C4-2B (cell line): ENCODE measurements around the gene CEACAM19.

Source experiments
- H3K27ac ChIP-seq: fragments of 450-650 bp; 2 replicates; pipeline ENCODE4 v1.5.1; 2017
- ZFX ChIP-seq: fragments of 450-650 bp; IDR thresholded peaks from 2 replicates; pipeline ENCODE4 v1.6.1; 2017
- TF ChIP-seq, protein P1 (sequence below): fragments of 450-650 bp; conservative IDR thresholded peaks from 2 replicates; pipeline ENCODE4 v1.5.1; 2017; ENCODE audit warnings: mild to moderate bottlenecking

Gene CEACAM19

GRCh38 chr19:44687888-44688287 lies 16.6 kb downstream of the CEACAM19 start:
- no peak overlapping the region for H3K27ac ChIP-seq
- TF ChIP-seq, protein P1, sequence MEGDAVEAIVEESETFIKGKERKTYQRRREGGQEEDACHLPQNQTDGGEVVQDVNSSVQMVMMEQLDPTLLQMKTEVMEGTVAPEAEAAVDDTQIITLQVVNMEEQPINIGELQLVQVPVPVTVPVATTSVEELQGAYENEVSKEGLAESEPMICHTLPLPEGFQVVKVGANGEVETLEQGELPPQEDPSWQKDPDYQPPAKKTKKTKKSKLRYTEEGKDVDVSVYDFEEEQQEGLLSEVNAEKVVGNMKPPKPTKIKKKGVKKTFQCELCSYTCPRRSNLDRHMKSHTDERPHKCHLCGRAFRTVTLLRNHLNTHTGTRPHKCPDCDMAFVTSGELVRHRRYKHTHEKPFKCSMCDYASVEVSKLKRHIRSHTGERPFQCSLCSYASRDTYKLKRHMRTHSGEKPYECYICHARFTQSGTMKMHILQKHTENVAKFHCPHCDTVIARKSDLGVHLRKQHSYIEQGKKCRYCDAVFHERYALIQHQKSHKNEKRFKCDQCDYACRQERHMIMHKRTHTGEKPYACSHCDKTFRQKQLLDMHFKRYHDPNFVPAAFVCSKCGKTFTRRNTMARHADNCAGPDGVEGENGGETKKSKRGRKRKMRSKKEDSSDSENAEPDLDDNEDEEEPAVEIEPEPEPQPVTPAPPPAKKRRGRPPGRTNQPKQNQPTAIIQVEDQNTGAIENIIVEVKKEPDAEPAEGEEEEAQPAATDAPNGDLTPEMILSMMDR, result no peak
- no peak for TF ChIP-seq ZFX

DNA sequence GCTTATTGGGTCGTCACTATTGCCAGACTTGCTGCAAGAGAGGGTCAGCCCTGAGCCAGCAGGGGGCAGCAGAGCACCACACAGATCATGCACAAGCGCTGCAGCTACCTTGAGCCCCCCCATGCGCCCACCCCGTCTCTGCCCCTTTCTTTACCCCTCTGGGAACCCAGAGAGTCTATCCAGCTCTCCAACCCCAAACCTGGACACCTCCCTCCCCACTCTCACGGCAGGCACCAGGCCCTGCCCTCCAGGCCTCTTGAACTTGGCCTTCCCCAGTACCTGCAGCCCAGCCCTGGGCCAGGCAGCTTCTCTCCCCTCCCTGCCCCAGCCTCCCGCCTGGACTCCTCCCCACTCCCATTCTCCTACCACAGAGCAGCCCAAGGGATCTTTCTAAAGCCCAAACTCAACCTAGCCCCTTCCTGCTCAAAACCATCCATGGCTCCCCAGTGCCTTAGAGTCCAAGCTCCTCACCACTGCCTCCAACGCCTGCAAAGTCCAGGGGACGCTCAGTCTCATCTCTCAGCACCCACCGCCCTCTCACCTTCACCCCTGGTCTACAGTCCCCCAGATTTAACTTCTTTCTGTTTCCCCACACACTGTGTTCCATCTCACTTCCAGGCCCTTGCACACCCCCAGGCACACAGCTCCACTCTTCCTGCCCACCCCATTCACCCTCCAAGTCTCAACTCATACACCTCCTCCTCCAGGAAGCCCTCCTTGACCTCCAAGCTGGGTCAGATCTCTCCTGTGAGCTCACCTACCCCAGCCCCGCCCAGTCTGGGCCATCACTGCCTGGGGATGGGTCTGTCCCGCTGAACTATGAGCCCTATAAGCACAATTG lies 18.2 kb downstream of the CEACAM19 start:
- TF ChIP-seq, protein P1, result peak; percentile 80
- no peak for TF ChIP-seq ZFX

DNA sequence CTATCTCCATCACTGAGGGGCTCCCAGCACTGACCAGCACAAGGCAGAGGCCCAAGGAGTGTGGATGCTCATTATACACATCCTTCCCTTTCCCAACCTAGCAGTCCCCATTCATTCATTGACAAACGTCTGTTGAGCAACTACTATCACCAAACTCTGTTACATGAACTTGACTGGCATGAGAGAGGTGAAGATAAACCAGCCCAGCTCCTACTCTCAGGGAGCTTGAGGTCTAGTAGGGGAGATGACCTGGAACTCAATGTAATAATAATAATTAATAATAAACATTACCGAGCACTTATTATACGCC lies 18.8 kb downstream of the CEACAM19 start:
- TF ChIP-seq ZFX, result no peak
- TF ChIP-seq, protein P1, result no peak
- H3K27ac ChIP-seq, result peak overlapping the region; percentile 16; the same call in 1 of the 2 replicates

More for the DNA sequence above, 18.2 kb downstream of the CEACAM19 start:
- H3K27ac ChIP-seq, result peak overlapping the region; percentile 16; the same call in 1 of the 2 replicates

GRCh38 chr19:44692379-44692721 lies 21.1 kb downstream of the CEACAM19 start:
- no peak overlapping the region; the same call in 1 of the 2 replicates for H3K27ac ChIP-seq
- TF ChIP-seq, protein P1, result no peak
- TF ChIP-seq ZFX, result no peak

- H3K27ac ChIP-seq, result peak overlapping the region; percentile 82
- TF ChIP-seq ZFX, result no peak
- TF ChIP-seq, protein P1, result no peak
Measured at GRCh38 chr19:44694184-44694579, 22.9 kb downstream of the CEACAM19 start.

GRCh38 chr19:44696939-44697669 lies 25.8 kb downstream of the CEACAM19 start:
- H3K27ac ChIP-seq, result peak overlapping the region; percentile 8; the same call in 1 of the 2 replicates
- no peak for TF ChIP-seq ZFX
- TF ChIP-seq, protein P1, result no peak

GRCh38 chr19:44697670-44698034 lies 26.4 kb downstream of the CEACAM19 start:
- H3K27ac ChIP-seq, result peak overlapping the region; percentile 8; the same call in 1 of the 2 replicates
- TF ChIP-seq ZFX, result no peak
- TF ChIP-seq, protein P1, result no peak
